ENCODE results near the gene VSIG10L.

Gene VSIG10L

GRCh38 chr19:51345076-51345620 is 3.2 kb upstream of the VSIG10L start:
- Histone ChIP-seq H3K27ac (no peak overlapping the region), H3K36me3 (peaks cover 53% of the 10 kb centered on the region), H3K4me1 (ENCODE audit: control insufficient read depth in 1 of 2, insufficient read depth in 1 of 2, low read depth in 1 of 2, low read length in 1 of 2) (peaks cover 3 to 5% of the 10 kb centered on the region in 2 experiments)

GRCh38 chr19:51342631-51343569 is 961 bp upstream of the VSIG10L start:
- Histone ChIP-seq H3K4me3 (ENCODE audit: low read depth in 1 of 2, low read length in 1 of 2) (no peak overlapping the region), H3K36me3 (peaks cover 37% of the 10 kb centered on the region), H3K4me1 (ENCODE audit: control insufficient read depth in 1 of 2, insufficient read depth in 1 of 2, low read depth in 1 of 2, low read length in 1 of 2) (peaks cover 18 to 23% of the 10 kb centered on the region in 2 experiments), H3K27ac (no peak overlapping the region), H3K9me3 (no peaks in the 10 kb centered on the region), H3K27me3 (peaks cover 36% of the 10 kb centered on the region)
- no peak for TF ChIP-seq CTCF (IDR thresholded peaks at IDR 0.05)

More at GRCh38 chr19:51345076-51345620, 3.2 kb upstream of the VSIG10L start:
- Histone ChIP-seq H3K4me3 (ENCODE audit: low read depth in 1 of 2, low read length in 1 of 2) (no peak overlapping the region), H3K9me3 (no peaks in the 10 kb centered on the region), H3K27me3 (peaks cover 26% of the 10 kb centered on the region)
- no peak for TF ChIP-seq CTCF (IDR thresholded peaks at IDR 0.05)

GRCh38 chr19:51341066-51341465 is 873 bp downstream of the VSIG10L start:
- H3K27me3 ChIP-seq: peaks cover 36% of the 10 kb centered on the region
- no peaks in the 10 kb centered on the region for H3K9me3 ChIP-seq
- no peak overlapping the region for H3K27ac ChIP-seq
- H3K4me3 ChIP-seq (ENCODE audit: low read depth in 1 of 2, low read length in 1 of 2): no peak overlapping the region
- H3K36me3 ChIP-seq: peaks cover 18% of the 10 kb centered on the region
- peaks cover 18 to 23% of the 10 kb centered on the region in 2 experiments for H3K4me1 ChIP-seq (ENCODE audit: control insufficient read depth in 1 of 2, insufficient read depth in 1 of 2, low read depth in 1 of 2, low read length in 1 of 2)
- no peak for TF ChIP-seq CTCF (IDR thresholded peaks at IDR 0.05)

GRCh38 chr19:51339687-51340656 is 2.0 kb downstream of the VSIG10L start:
- H3K27me3 ChIP-seq: peaks cover 36% of the 10 kb centered on the region
- H3K27ac ChIP-seq: peak overlapping the region; percentile 72
- peaks cover 7% of the 10 kb centered on the region for H3K36me3 ChIP-seq
- TF ChIP-seq CTCF (IDR thresholded peaks at IDR 0.05): peak; percentile 77
- peak overlapping the region; percentile 69 to 73 for H3K4me3 ChIP-seq (ENCODE audit: low read depth in 1 of 2, low read length in 1 of 2)
- H3K4me1 ChIP-seq (ENCODE audit: control insufficient read depth in 1 of 2, insufficient read depth in 1 of 2, low read depth in 1 of 2, low read length in 1 of 2): peaks cover 18 to 23% of the 10 kb centered on the region in 2 experiments
- no peaks in the 10 kb centered on the region for H3K9me3 ChIP-seq

GRCh38 chr19:51339313-51339686 is 2.6 kb downstream of the VSIG10L start:
- Histone ChIP-seq H3K27ac (peak overlapping the region; percentile 72), H3K4me3 (ENCODE audit: low read depth in 1 of 2, low read length in 1 of 2) (peak overlapping the region; percentile 69 to 73), H3K4me1 (ENCODE audit: control insufficient read depth in 1 of 2, insufficient read depth in 1 of 2, low read depth in 1 of 2, low read length in 1 of 2) (peaks cover 18 to 23% of the 10 kb centered on the region in 2 experiments), H3K36me3 (peaks cover under 1% of the 10 kb centered on the region), H3K9me3 (no peaks in the 10 kb centered on the region), H3K27me3 (peaks cover 36% of the 10 kb centered on the region)
- TF ChIP-seq CTCF (IDR thresholded peaks at IDR 0.05): no peak

Data from neutrophil (primary cell).